Stimulated activated CD4-positive, alpha-beta T cell treated with anti-CD3 and anti-CD28 coated beads, Interleukin-2, amount 100 ng/mL, for 4 hours (primary cell): ENCODE results near the gene H2AZ2.

Experiments
- DNase-seq: peaks from one replicate; pipeline ENCODE4 v3.0.0-alpha.2; 2020; ENCODE audit warnings: low read depth

Gene H2AZ2

GRCh38 chr7:44784364-44784763 lies 63.5 kb downstream of the H2AZ2 start:
- no peak for DNase-seq

- no peak for DNase-seq
Measured at GRCh38 chr7:44783407-44783806, 64.5 kb downstream of the H2AZ2 start.

GRCh38 chr7:44782460-44782859 lies 65.4 kb downstream of the H2AZ2 start:
- DNase-seq, result no peak
